Endodermal cell (in vitro differentiated cells): ENCODE data around the gene IFT74. TPM values are rescaled to one million over a fixed set of nuclear protein-coding genes. Genes with fewer than 3 reads are reported as not detected.

ENCODE experiments used
- DNase-seq: peaks from one replicate; pipeline ENCODE4 v3.0.0-alpha.2; 2017
- H3K27ac ChIP-seq: 2 replicates; pipeline ENCODE4 v1.5.1; 2013; ENCODE audit warnings: mild to moderate bottlenecking, low read depth, low read length, moderate library complexity
- H3K27me3 ChIP-seq: 2 replicates; pipeline ENCODE4 v1.6.1; 2013; ENCODE audit warnings: mild to moderate bottlenecking, low read length, moderate library complexity; ENCODE audit not compliant: insufficient read depth, control insufficient read depth, poor library complexity, severe bottlenecking
- H3K36me3 ChIP-seq: 2 replicates; pipeline ENCODE4 v1.7.0; 2013; ENCODE audit warnings: mild to moderate bottlenecking, low read length, moderate library complexity; ENCODE audit not compliant: control insufficient read depth, insufficient read depth
- H3K4me1 ChIP-seq: one replicate; pipeline ENCODE4 v1.7.0; 2013; ENCODE audit warnings: low read length; ENCODE audit not compliant: control insufficient read depth, insufficient read depth
- H3K4me3 ChIP-seq: 2 replicates; pipeline ENCODE4 v1.5.1; 2013; ENCODE audit warnings: mild to moderate bottlenecking, low read length, moderate library complexity
- H3K9ac ChIP-seq: 2 replicates; pipeline ENCODE4 v1.6.1; 2013; ENCODE audit warnings: mild to moderate bottlenecking, low read length, moderate library complexity; ENCODE audit not compliant: poor library complexity, severe bottlenecking; ENCODE audit errors: extremely low read depth
- H3K9me3 ChIP-seq: 2 replicates; pipeline ENCODE4 v1.6.1; 2013; ENCODE audit warnings: mild to moderate bottlenecking, low read length, moderate library complexity; ENCODE audit not compliant: control insufficient read depth
- H3K27ac Mint-ChIP-seq: 2 replicates; pipeline ENCODE4 v1.8.0; 2020; ENCODE audit warnings: mixed read lengths
- H3K27me3 Mint-ChIP-seq: 2 replicates; pipeline ENCODE4 v1.8.0; 2021; ENCODE audit warnings: mild to moderate bottlenecking, mixed read lengths; ENCODE audit not compliant: insufficient read depth
- H3K36me3 Mint-ChIP-seq: 2 replicates; pipeline ENCODE4 v1.8.0; 2020; ENCODE audit warnings: low read depth, mixed read lengths
- H3K4me1 Mint-ChIP-seq: 2 replicates; pipeline ENCODE4 v1.8.0; 2020; ENCODE audit warnings: mixed read lengths
- H3K4me3 Mint-ChIP-seq: 2 replicates; pipeline ENCODE4 v1.8.0; 2020; ENCODE audit warnings: mild to moderate bottlenecking, moderate library complexity, mixed read lengths
- H3K9me3 Mint-ChIP-seq: 2 replicates; pipeline ENCODE4 v1.8.0; 2020; ENCODE audit warnings: mild to moderate bottlenecking, mixed read lengths
- WGBS, 2 experiments: methylation state at CpG; one replicate each; pipeline versions ENCODE4 v1.1.5 to v1.1.7; 2013; ENCODE audit warnings: missing lambda C conversion rate in 2 of 2, mixed read lengths in 1 of 2; ENCODE audit not compliant: insufficient coverage in 1 of 2, insufficient read length in 1 of 2; 5-methylcytosine and 5-hydroxymethylcytosine counted together
- total RNA-seq, 2 donors: library from RNA; stranded (reverse); fragmentation: NEBNext Ultra II Directional in 1 of 2; extraction: Animal tissue kit (Norgen Biotek cat#: 25700) in 1 of 2; gene quantifications; 2 replicates in 1 of 2; 3 replicates in 1 of 2; pipeline ENCODE4 v1.2.1, GENCODE V29; 2021
- TF ChIP-seq, protein P1 (sequence below): fragments of 200-600 bp; sonication (generic); conservative IDR thresholded peaks from 2 replicates; pipeline ENCODE4 v1.5.0; 2021; ENCODE audit warnings: antibody characterized with exemption, mild to moderate bottlenecking

The IFT74 gene
- total RNA-seq, 2 donors from 2014 or later, result 17.6 to 28.5 TPM

GRCh38 chr9:26954050-26954508 is 2.1 kb upstream of the IFT74 start:
- WGBS, 2 experiments, result 90 to 95% methylated on average over 3 of the region's 3 CpGs
- Histone ChIP-seq H3K9me3 (no peaks in the 10 kb centered on the region), H3K4me3 (no peak overlapping the region), H3K4me1 (no peaks in the 10 kb centered on the region), H3K27ac (no peak overlapping the region), H3K9ac (no peak overlapping the region), H3K36me3 (no peaks in the 10 kb centered on the region), H3K27me3 (no peaks in the 10 kb centered on the region)
- H3K4me1 Mint-ChIP-seq, result peaks cover 13% of the 10 kb centered on the region
- no peaks in the 10 kb centered on the region for H3K9me3 Mint-ChIP-seq
- no peak for DNase-seq
- TF ChIP-seq, protein P1, sequence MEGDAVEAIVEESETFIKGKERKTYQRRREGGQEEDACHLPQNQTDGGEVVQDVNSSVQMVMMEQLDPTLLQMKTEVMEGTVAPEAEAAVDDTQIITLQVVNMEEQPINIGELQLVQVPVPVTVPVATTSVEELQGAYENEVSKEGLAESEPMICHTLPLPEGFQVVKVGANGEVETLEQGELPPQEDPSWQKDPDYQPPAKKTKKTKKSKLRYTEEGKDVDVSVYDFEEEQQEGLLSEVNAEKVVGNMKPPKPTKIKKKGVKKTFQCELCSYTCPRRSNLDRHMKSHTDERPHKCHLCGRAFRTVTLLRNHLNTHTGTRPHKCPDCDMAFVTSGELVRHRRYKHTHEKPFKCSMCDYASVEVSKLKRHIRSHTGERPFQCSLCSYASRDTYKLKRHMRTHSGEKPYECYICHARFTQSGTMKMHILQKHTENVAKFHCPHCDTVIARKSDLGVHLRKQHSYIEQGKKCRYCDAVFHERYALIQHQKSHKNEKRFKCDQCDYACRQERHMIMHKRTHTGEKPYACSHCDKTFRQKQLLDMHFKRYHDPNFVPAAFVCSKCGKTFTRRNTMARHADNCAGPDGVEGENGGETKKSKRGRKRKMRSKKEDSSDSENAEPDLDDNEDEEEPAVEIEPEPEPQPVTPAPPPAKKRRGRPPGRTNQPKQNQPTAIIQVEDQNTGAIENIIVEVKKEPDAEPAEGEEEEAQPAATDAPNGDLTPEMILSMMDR, result no peak
- no peak overlapping the region for H3K27ac Mint-ChIP-seq
- H3K4me3 Mint-ChIP-seq, result no peak overlapping the region
- no peaks in the 10 kb centered on the region for H3K27me3 Mint-ChIP-seq
- no peaks in the 10 kb centered on the region for H3K36me3 Mint-ChIP-seq

DNA sequence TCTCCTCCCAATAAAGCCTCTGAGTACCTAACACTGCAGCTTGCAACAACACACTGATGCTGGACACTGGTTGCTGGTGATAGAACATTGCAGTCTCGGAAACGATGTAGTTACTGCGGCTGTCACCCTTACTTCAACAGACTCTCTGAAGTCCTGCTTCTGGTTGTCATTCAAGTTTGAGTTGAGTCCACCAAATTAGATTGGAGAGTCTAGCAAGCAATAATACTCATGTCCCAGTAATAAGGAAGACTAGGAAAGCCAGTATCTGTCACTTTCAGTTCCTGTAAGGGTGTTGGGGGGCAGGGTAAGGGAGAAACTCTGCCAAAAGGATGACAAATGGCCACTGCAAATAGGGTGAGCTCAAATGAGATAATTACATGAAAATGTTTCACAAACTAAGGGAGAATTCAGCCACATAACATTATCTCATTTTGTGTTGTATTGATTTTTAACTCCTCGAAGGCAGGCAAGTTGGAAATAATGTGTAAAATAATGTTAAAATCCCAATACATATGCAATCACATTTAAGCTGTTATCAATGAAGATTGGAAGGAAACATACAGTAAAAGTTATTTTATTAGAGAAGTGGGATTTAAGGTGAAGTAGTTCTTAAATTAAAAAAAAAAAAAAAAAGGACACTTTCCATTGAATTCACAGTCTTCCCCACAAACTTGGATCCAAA is 849 bp upstream of the IFT74 start:
- H3K9me3 Mint-ChIP-seq, result no peaks in the 10 kb centered on the region
- Histone ChIP-seq H3K36me3 (no peaks in the 10 kb centered on the region), H3K27ac (peak overlapping the region; percentile 96), H3K4me3 (peak overlapping the region; percentile 94), H3K9ac (peak overlapping the region; percentile 94), H3K9me3 (no peaks in the 10 kb centered on the region), H3K4me1 (no peaks in the 10 kb centered on the region), H3K27me3 (no peaks in the 10 kb centered on the region)
- DNase-seq, result no peak
- TF ChIP-seq, protein P1, result no peak
- H3K36me3 Mint-ChIP-seq, result no peaks in the 10 kb centered on the region
- H3K4me1 Mint-ChIP-seq, result peaks cover 11% of the 10 kb centered on the region
- no peaks in the 10 kb centered on the region for H3K27me3 Mint-ChIP-seq
- 79 to 89% methylated on average over 3 of the region's 4 CpGs for WGBS, 2 experiments
- peak overlapping the region; percentile 91 for H3K27ac Mint-ChIP-seq
- peak overlapping the region; percentile 82 for H3K4me3 Mint-ChIP-seq

- Histone ChIP-seq H3K4me3 (peak overlapping the region; percentile 94), H3K36me3 (peaks cover 1% of the 10 kb centered on the region), H3K4me1 (no peaks in the 10 kb centered on the region), H3K27ac (peak overlapping the region; percentile 96), H3K9ac (peak overlapping the region; percentile 94), H3K9me3 (no peaks in the 10 kb centered on the region), H3K27me3 (no peaks in the 10 kb centered on the region)
- Mint-ChIP-seq H3K27ac (peak overlapping the region; percentile 94), H3K4me3 (peak overlapping the region; percentile 82), H3K9me3 (no peaks in the 10 kb centered on the region), H3K36me3 (peaks cover 5% of the 10 kb centered on the region), H3K4me1 (peaks cover 11% of the 10 kb centered on the region), H3K27me3 (no peaks in the 10 kb centered on the region)
- WGBS, 2 experiments, result 49 to 93% methylated on average over 3 to 6 of the region's 6 CpGs
- TF ChIP-seq, protein P1, result no peak
- no peak for DNase-seq
Observed at GRCh38 chr9:26956860-26957233, 635 bp downstream of the IFT74 start.
